Cardiac fibroblast (primary cell): Measurements from ENCODE around the gene LRBA.

Experiments used
- DNase-seq, 2 donors: peaks; one replicate each; pipeline versions ENCODE4 v3.0.0 to v3.0.0-alpha.2; 2010; ENCODE audit warnings: low read depth in 2 of 2
- H3K4me3 ChIP-seq, 2 donors: replicated peaks in 1 of 2; 1 replicate in 1 of 2; 2 replicates in 1 of 2; pipeline ENCODE4 v1.5.1; 2011; ENCODE audit warnings: low read depth in 2 of 2, low read length in 2 of 2, mild to moderate bottlenecking in 2 of 2, moderate library complexity in 1 of 2
- TF ChIP-seq, protein P1 (sequence below): IDR thresholded peaks from one replicate; pipeline ENCODE4 v1.5.1; 2011; ENCODE audit warnings: low read depth, mild to moderate bottlenecking, low read length, inconsistent platforms

Gene LRBA

DNA sequence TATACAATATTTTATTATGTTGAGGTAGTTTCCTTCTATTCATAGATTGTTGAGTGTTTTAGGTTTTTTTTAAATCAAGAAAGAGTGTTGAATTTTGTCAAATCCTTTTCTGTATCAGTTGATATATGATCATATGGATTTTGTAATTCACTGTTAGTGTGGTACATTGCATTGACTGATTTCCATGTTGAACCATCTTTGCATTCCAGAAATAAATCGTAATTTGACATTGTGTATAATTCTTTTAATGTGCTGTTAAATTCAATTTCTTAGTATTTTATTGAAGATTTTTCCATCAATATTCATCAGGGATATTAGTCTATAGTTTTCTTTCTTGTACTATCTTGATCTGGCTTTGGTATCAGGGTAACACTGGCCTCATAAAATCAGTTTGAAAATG is 103.8 kb downstream of the LRBA start:
- TF ChIP-seq, protein P1, sequence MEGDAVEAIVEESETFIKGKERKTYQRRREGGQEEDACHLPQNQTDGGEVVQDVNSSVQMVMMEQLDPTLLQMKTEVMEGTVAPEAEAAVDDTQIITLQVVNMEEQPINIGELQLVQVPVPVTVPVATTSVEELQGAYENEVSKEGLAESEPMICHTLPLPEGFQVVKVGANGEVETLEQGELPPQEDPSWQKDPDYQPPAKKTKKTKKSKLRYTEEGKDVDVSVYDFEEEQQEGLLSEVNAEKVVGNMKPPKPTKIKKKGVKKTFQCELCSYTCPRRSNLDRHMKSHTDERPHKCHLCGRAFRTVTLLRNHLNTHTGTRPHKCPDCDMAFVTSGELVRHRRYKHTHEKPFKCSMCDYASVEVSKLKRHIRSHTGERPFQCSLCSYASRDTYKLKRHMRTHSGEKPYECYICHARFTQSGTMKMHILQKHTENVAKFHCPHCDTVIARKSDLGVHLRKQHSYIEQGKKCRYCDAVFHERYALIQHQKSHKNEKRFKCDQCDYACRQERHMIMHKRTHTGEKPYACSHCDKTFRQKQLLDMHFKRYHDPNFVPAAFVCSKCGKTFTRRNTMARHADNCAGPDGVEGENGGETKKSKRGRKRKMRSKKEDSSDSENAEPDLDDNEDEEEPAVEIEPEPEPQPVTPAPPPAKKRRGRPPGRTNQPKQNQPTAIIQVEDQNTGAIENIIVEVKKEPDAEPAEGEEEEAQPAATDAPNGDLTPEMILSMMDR, result no peak
- DNase-seq, result no peak
- H3K4me3 ChIP-seq, result no peak overlapping the region

DNA sequence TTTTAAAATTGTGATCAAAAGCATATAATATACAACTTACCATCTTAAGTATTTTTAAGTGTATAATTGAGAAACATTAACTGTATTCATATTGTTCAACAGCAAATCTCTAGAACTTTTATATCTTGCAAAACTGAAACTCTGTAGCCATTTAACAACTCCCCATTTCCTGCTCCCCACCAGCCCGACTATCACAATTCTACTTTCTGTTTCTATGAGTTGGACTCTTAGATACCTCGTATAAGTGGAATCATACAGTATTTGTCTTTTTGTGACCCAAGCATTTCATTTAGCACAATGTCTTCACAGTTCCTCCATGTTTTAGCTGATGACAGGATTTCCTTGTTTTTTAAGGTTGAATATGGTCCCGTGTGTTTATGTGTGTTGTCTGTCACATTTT is 106.0 kb downstream of the LRBA start:
- no peak overlapping the region for H3K4me3 ChIP-seq
- no peak for DNase-seq
- TF ChIP-seq, protein P1, result no peak

DNA sequence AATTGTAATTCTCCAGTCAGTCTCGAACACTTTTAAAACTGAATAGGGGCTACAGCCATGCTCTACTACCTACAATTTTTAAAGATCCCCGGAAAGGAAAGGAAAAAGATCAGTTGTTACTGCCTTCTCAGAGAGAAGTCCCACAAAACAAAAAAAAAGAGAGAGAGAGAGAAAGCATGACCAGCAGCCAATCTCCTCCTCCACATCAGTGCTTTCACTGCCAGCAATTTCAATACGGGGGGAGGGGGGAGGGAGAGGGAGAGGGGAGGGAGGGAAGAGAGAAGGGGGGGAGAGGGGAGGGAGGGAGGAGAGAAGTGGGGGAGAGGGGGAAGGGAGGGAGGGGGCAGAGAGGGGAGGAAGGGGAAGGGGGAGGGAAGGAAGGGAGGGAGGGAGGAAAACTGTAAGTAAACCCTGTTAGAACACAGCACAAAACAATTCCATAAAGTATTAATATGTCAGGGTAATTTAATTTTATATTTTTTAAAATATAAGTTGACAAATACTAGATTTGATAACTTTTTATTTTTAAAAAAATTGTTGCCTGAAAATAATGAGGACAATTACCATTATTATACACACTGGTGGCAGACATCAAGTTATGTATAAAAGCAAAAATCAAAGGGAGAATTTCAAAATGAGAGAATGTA is 108.0 kb downstream of the LRBA start:
- peak in 1 of 2 donors; percentile 27 for DNase-seq
- TF ChIP-seq, protein P1, result no peak
- no peak overlapping the region for H3K4me3 ChIP-seq

DNA sequence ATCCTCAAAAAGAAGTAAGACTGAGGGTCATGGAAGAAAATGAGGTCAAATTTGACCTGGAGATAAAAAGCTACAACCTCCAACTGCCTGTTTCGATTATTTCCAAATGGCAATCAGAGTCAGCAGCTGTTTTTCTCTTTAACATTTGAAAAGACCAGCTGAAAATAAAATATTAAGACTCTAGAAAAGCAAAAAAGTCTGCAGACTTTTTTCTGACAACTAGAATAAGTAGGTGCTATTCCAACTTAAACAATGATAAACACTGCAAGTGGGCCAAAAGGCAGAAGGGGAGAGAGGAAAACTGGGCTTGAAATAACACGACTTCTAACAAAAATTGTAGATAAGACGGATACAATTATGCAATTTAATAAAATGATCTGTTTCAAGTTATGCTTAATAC is 110.4 kb downstream of the LRBA start:
- H3K4me3 ChIP-seq, result no peak overlapping the region
- TF ChIP-seq, protein P1, result no peak
- peak in 1 of 2 donors; percentile 21 for DNase-seq

DNA sequence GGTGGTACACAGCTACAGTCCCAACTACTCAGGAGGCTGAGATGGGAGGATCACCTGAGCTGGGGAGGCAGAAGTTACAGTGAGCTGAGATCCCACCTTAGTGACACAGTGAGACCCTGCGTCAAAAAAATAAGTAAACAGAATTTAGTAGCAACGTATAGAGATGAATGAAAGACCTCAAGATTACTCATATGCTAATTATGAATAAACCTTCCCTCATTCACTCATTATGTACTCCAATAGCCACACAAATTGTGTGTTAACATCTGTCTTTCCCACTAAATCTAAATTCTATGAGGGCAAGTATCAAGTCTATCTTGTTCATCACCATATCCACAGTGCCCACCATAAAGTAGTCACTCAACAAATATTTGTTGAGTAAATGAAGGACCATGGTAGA is 111.5 kb downstream of the LRBA start:
- H3K4me3 ChIP-seq, result no peak overlapping the region
- TF ChIP-seq, protein P1, result no peak
- no peak for DNase-seq

DNA sequence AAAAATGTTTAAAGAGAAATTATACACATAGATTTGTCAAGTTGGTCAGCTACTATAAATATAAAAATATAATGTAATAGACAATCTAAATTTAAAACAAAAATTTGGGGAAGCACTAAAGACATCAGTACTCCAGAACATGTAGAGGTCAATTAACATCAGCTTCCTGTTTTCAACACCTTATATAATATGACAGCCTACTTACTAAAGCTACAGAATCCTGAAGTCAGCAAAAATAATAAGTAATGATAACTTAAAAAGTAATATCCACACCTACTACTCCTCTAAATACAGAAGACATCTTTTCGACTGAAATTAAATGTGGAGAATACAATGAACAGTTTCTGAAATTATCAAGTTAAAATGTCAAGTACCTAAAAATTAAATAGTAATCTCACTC is 118.6 kb downstream of the LRBA start:
- TF ChIP-seq, protein P1, result no peak
- DNase-seq, result no peak
- H3K4me3 ChIP-seq, result no peak overlapping the region

DNA sequence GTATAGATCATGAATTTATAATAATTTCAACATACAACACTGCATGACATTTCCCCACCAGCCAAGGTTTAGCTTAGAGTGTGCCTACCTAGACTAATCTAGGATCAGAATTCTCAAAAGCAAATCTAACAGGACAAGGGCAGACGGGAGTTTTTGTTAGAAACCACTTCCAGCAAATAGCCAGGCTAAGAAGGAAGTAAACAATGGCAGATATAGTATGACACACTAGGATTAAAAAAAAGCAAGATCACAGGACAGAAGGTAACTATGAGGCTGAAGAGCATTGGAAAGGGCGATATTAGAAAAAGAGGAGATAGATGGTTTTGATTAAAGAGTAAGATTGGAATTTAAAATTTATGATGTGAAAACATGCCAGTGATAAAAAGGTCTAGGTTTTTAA is 124.8 kb downstream of the LRBA start:
- no peak overlapping the region for H3K4me3 ChIP-seq
- TF ChIP-seq, protein P1, result no peak
- no peak for DNase-seq
